Testis (tissue), 3 donors: ENCODE results near the gene TMEM126B. TPM values are rescaled to one million over a fixed set of nuclear protein-coding genes. Genes with fewer than 3 reads are reported as not detected.
"Not testable (repeated sequence)": the region's sequence is repeated elsewhere in the genome, so short reads cannot be mapped to it uniquely, and the experiment has no call there.

Experiments used
- DNase-seq: peaks from one replicate; pipeline ENCODE4 v3.0.0-alpha.2; 2019
- H3K27ac ChIP-seq, 2 donors: fragments of 200-600 bp; sonication (generic); one replicate each; pipeline ENCODE4 v1.5.1; 2019
- H3K27me3 ChIP-seq: fragments of 200-600 bp; sonication (generic); one replicate; pipeline ENCODE4 v1.5.1; 2019
- H3K36me3 ChIP-seq: fragments of 200-600 bp; sonication (generic); one replicate; pipeline ENCODE4 v1.5.1; 2017; ENCODE audit warnings: low read depth; ENCODE audit errors: missing control alignments
- H3K4me1 ChIP-seq: fragments of 200-600 bp; sonication (generic); one replicate; pipeline ENCODE4 v1.5.1; 2019
- H3K4me3 ChIP-seq, 2 donors: fragments of 200-600 bp; sonication (generic); one replicate each; pipeline ENCODE4 v1.5.1; 2017 to 2019
- H3K9me3 ChIP-seq: fragments of 200-600 bp; sonication (generic); one replicate; pipeline ENCODE4 v1.5.1; 2017
- CTCF ChIP-seq, 3 experiments: fragments of 450-650 bp in 2 of 3; fragments of 200-600 bp in 1 of 3; sonication (generic) in 1 of 3; IDR thresholded peaks; one replicate each; pipeline ENCODE4 v1.5.1; 2016 to 2019; ENCODE audit warnings: antibody characterized with exemption in 3 of 3, mild to moderate bottlenecking in 2 of 3, moderate library complexity in 1 of 3
- POLR2A ChIP-seq: fragments of 450-650 bp; IDR thresholded peaks from one replicate; pipeline ENCODE4 v1.6.1; 2017; ENCODE audit warnings: antibody characterized with exemption, mild to moderate bottlenecking, moderate library complexity
- WGBS, 2 donors: methylation state at CpG; one replicate each; pipeline ENCODE4 v1.1.5; 2018; 5-methylcytosine and 5-hydroxymethylcytosine counted together
- intact Hi-C: fragments of 100-400 bp; cut with DNase I; formaldehyde crosslinking; loops from one replicate; pipeline ENCODE4 v1.15.1; 2023; ENCODE audit warnings: low total_unique reads
- polyA plus RNA-seq: library from polyadenylated mRNA; stranded (reverse); fragments of 350-450 nt; fragmentation: Illumina TruSeq; extraction: RNeasy Lipid Tissue Mini Kit (QIAGEN cat#74804); gene quantifications from one replicate; pipeline ENCODE4 v1.2.3, GENCODE V29; 2014; ENCODE audit warnings: low read depth, low replicate concordance; ENCODE audit not compliant: insufficient read depth
- total RNA-seq, 2 donors: library from RNA; depleted of rRNA; stranded (reverse); fragments of >200 nt; gene quantifications; one replicate each; pipeline ENCODE4 v1.2.3, GENCODE V29; 2016

TMEM126B gene
- total and polyA plus RNA-seq, 3 donors from 2014 or later = 25.7 to 36.2 (median 35.0) TPM

DNA sequence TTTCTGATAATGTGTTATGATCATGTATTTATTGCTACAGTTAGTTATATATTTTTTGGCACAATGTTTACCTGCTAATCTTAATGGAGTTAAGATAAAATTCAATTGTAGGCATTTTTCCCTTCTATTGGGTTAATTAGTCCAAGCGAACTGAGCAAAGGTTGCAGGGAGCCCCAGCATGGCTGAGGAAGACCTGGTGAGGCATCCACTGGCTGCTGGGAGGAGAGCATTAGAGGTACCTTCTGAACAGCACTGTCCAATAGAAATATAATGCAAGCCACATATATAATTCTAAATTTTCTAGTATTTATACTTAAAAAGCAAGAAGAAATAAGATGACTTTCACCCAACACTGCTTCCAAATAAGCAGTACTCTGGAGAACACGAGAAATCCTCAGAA is 18.7 kb downstream of the TMEM126B start:
- no peaks in the 10 kb centered on the region for H3K27me3 ChIP-seq
- H3K36me3 ChIP-seq = no peaks in the 10 kb centered on the region
- peak overlapping the region; percentile 70 to 82 for H3K4me3 ChIP-seq
- H3K4me1 ChIP-seq = peaks cover 11% of the 10 kb centered on the region
- whole genome bisulfite sequencing, 2 donors = 9 to 10% methylated on average over 2 of the region's 2 CpGs
- intact Hi-C loops = no loop called here
- TF ChIP-seq CTCF (IDR thresholded peaks at IDR 0.05) (no peak), POLR2A (no peak)
- DNase-seq = no peak
- peak overlapping the region; percentile 71 to 84 for H3K27ac ChIP-seq
- no peaks in the 10 kb centered on the region for H3K9me3 ChIP-seq

DNA sequence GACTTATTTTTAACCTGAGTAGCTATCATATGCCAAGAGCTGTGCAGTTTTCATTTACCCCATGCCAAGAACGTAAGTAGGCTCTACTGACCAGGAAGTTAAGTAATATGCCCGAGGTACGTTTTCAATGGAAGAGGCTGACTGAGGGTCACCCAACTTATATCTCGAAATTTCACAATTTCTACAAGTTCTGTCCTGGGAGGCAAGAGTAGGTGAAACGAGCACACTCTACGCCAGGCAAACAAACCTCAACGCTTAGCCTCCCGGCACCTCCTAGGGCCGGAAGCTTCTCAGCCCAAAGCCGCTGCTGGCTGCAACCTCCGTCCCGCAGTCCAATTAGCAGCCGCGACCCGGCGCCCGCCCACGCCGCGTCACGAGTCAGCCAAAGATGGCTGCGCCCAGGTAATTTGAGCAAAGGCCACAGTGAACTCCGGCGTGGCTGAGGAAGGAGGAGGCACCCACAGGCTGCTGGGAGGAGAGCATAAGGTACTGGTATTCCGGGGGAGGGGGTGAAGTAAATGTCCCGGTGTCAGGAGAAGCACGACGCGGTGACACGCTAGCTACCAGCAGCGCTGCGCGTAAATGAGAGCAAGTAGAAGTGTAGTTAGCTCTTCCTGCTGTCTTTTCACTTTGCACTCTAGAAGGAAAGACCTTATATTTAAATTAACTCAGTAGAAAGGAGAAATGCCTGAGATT is 19.4 kb downstream of the TMEM126B start, which contains the start of gene TMEM126A:
TMEM126A (plus strand) TSS at position 364 of the 696 bp plus-strand sequence. CDS start 2,289 bp downstream, outside the sequence.
- Histone ChIP-seq H3K36me3 (no peaks in the 10 kb centered on the region), H3K9me3 (no peaks in the 10 kb centered on the region), H3K27ac (peak within 1 kb of the TSS; percentile 71 to 84), H3K27me3 (no peaks in the 10 kb centered on the region), H3K4me3 (peak within 1 kb of the TSS; percentile 70 to 82), H3K4me1 (peaks cover 11% of the 10 kb centered on the region)
- TF ChIP-seq CTCF (IDR thresholded peaks at IDR 0.05) (no peak), POLR2A (no peak)
- DNase-seq = peak; percentile 94
- 0 to 1% methylated on average over 25 to 33 of the region's 33 CpGs for WGBS, 2 donors
- intact Hi-C loops = no loop called here

- no peaks in the 10 kb centered on the region for H3K9me3 ChIP-seq
- no peak overlapping the region for H3K27ac ChIP-seq
- no peaks in the 10 kb centered on the region for H3K36me3 ChIP-seq
- TF ChIP-seq POLR2A (no peak), CTCF (IDR thresholded peaks at IDR 0.05) (no peak)
- intact Hi-C loops = no loop called here
- 77 to 80% methylated on average over 1 of the region's 1 CpG for WGBS, 2 donors
- H3K27me3 ChIP-seq = no peaks in the 10 kb centered on the region
- no peak for DNase-seq
- H3K4me1 ChIP-seq = peaks cover 11% of the 10 kb centered on the region
- H3K4me3 ChIP-seq = no peak overlapping the region
Observed at GRCh38 chr11:85651118-85651517, 22.7 kb downstream of the TMEM126B start.

GRCh38 chr11:85652786-85653447 is 24.5 kb downstream of the TMEM126B start:
- Histone ChIP-seq H3K4me3 (no peak overlapping the region), H3K27ac (no peak overlapping the region), H3K36me3 (no peaks in the 10 kb centered on the region), H3K27me3 (no peaks in the 10 kb centered on the region), H3K9me3 (no peaks in the 10 kb centered on the region), H3K4me1 (peaks cover 11% of the 10 kb centered on the region)
- 67 to 77% methylated on average over 3 of the region's 3 CpGs for WGBS, 2 donors
- TF ChIP-seq POLR2A (no peak), CTCF (IDR thresholded peaks at IDR 0.05) (no peak)
- intact Hi-C loops = no loop called here
- no peak for DNase-seq

DNA sequence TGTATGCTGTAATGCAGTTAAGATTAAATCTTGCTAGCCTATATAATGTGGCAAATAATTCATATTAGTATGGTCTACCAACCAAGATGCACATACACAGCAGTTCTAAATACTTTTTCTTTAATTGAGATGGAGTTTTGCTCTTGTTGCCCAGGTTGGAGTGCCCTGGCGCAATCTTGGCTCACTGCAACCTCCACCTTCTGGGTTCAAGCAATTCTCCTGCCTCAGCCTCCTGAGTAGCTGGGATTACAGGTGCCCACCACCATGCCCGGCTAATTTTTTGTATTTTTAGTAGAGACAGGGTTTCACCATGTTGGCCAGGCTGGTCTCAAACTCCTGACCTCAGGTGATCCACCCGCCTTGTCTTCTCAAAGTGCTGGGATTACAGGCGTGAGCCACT is 25.9 kb downstream of the TMEM126B start:
- H3K4me3 ChIP-seq, H3K27me3 ChIP-seq, H3K4me1 ChIP-seq, H3K36me3 ChIP-seq, H3K27ac ChIP-seq, DNase-seq, H3K9me3 ChIP-seq, intact Hi-C loops: not testable (repeated sequence)
- 97% methylated on average over 4 of the region's 4 CpGs for WGBS, 2 donors
